Measurements from ENCODE around the gene TRIM9.

Gene TRIM9

DNA sequence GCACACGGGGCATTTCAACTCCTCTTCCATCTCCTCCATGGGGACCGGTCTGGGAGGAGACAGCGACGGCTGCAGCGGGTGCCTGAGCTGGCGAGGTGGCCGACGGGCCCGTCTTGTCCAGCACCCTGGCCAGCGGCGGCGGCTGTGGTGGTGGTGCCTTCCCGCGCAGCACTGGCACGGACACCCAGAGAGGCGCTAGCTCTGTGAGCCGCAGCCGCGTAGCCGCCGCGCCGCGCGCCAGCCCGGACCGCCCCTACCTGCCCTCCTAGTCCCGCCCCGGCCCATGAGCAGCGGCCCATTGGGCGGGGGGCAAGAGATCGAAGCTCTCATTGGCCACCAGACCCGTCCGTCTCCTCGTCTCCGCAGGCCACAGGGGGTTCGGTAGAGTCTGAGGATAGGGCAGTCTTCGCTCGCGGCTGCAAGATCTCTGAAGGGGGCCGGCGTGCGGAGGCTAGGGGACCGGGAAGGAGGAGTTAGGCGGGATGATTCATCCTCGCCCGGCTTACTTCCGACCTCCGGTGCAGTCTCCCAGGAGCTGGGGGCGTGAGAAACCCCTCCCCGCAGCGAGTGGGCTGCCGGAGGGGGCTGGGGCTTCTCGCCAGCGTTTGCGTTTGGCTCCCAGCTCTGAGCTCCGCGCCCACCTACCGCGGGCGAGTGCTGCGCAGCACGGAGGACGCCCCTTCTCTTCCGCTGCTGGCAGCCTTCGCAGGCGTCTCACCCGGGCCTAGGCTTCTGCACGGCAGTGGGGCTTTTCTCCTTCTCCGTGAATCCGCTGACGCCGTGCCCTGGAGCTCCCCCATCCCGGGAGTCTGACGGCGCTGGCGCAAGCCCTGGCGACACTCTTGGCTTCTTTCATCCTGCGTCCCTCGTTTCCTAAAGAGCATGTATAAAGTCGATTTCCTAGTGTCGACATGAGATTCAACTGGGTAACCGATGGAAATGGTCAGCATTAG is at the start of gene TRIM9:
Gene TRIM9, minus strand, starts transcription at position 205 of the 953 bp plus-strand sequence. Its CDS starts 166 bp downstream, at position 39.
- DNase-seq (ENCODE audit: low read depth): no peak

DNA sequence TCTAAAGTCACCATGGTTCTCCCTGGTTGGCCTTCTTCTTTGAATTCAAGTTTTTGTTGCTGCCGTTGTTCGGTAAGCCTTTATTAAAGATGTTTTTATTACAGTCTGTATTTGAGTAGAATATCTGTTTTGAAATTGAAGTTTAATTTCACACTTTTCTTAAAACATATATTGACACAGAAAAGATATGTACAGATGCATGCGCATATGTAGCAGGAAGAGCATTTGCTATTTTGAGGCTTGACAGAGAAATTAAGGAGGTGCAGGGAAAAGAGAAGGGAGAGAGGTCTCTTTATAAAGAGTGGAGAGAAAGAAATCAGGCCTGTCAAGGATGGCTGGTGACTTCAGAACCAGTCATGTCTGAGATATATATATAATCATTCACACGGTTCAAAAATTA is 46.0 kb upstream of the TRIM9 start:
- no peak for DNase-seq (ENCODE audit: low read depth)

DNA sequence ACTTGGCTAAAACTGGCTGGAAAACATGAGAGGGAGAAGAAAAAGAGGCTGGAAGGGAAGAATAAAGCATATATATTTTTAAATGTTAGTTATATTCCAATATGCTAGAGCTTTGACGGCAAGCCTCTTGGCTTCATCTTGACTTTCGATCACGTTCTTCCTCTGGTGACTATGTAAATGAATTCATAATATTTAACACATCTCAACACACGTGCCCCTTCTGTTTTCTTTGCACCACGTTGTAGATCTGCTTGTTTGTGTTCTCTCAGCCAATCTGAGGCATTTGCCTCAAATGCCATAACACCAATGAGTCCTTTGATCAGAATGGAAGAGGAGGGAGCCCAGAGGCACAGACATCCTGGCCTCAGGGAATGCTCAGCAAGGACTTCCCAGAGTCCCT is 45.4 kb upstream of the TRIM9 start:
- no peak for DNase-seq (ENCODE audit: low read depth)

DNA sequence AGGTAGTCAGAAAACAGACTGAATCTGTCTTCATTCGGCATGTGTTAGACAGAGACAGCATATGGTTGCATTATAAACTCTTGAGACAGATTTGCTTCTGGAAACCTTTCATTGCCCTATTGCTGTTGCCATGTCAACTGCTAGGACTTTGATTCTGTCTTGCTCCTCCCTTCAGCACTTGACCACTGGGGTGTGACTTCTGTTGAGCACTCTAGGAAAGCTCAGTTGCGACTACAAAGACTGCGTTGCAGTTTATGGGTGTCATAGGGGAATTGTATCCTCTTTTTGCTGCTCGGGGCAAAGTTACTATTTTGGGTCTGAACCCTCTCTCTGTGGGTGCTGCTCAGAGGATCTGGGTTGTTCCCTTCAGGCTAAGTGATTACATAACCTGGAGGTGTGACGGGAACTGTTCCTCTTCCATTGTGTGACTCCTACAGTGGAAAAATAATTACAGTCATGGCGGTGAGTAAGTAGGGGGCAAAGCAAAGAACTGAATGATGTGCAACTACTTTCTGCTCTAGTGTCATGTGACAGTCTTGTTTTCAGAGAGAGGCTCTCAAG is 44.3 kb upstream of the TRIM9 start:
- no peak for DNase-seq (ENCODE audit: low read depth)

DNA sequence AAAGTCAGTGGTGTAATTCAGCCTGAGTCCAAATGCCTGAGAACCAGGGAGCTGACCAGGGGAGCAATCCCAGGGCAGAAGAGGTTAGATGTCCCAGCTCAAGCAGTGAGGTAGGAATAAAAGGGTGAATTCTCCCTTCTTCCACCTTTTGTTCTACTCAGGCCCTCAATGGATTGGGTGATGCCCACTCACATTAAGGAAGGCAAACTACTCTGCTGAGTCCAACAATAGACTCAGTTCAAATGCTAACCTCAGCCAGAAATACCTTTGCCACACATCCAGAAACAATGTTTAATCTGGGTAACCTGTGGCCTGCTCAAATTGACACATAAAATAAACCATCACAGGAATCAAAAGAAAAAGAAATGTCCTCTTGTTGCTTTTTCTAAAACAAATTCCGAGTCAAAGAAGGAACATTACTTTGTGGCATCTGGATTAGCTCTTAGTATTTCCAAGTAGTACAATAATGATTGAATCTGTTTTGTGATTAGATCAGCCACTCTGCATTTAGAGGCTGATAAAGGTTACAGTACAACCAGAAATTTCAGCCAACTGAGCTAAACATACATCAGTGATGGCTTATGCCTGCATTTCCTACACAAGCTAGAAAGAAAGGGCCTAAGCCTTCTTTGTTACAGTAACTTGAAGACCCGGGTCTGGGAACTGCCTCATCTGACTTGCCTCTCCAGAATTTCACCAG is 43.6 kb upstream of the TRIM9 start:
- DNase-seq (ENCODE audit: low read depth): no peak

DNA sequence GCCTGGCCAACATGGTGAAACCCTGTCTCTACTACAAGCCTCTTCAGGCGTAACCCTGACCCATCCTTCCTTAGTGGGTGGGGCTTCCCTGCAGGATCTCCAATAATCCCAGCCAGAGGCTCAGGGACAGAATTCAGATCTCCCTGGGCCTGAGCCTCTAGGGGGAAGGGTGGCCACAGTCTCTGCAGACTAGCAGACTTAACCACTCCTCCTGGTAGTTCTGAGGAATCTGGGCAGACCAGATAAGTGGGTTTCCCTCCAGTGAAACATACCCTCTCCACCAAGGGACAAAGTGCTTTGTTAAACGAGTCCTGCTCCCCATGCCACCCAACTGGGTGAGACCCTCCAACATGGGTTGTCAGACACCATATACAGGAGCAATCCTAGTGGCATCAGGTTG is 36.6 kb upstream of the TRIM9 start:
- DNase-seq (ENCODE audit: low read depth): no peak

DNA sequence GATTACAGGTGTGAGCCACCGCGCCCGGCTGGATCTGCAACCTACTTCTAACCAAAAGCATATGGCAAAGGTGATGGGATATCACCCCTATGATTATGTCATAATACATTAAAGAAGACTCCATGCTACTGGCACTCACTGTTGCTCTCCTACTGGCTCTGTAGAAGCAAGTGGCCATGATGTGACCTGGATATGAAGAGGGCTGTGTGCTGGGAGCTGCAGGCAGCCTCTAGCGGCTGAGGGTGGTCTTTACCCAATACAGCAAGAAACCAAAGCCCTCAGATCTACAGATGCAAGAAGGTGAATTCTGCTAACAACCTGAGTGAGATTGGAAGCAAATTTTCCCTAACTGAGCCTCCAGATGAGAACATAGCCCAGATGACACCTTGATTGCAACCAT is 34.2 kb upstream of the TRIM9 start:
- DNase-seq (ENCODE audit: low read depth): no peak

DNA sequence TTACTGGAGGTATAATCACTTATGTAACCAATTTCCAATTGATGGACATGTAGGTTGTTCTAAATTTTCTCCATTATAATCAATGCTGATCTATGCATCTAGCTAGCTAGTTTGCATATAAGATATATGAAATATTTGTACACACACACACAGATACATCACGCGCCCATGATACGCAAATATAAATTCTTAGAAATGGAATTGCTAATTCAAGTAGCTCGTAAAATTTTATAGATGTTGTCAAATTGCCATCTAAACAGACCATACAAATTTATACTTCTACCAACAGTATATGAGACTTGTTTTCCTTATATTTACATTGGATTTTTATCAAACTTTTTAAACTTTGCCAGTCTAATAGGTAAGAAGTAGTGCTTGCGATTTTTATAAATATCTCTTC is 29.1 kb upstream of the TRIM9 start:
- no peak for DNase-seq (ENCODE audit: low read depth)

DNA sequence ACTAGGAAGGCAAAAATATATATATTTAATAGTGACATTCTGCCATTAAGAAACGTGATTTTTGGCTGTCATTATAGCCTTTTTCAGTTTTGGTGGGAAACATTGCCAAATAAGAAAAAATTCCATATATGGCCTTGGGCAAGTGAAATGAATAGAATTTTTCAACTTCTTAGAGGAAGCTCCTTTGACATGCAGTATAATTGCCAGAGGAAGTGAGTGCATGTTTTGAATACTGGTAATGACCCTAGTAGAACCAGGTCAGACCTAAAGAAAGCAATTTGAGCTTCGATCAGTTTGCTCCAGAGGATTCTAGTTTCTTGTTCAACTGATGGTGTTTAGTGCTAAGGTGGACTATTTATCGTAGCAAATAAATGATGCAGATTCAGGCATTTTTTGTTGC is 26.2 kb upstream of the TRIM9 start:
- DNase-seq (ENCODE audit: low read depth): no peak

DNA sequence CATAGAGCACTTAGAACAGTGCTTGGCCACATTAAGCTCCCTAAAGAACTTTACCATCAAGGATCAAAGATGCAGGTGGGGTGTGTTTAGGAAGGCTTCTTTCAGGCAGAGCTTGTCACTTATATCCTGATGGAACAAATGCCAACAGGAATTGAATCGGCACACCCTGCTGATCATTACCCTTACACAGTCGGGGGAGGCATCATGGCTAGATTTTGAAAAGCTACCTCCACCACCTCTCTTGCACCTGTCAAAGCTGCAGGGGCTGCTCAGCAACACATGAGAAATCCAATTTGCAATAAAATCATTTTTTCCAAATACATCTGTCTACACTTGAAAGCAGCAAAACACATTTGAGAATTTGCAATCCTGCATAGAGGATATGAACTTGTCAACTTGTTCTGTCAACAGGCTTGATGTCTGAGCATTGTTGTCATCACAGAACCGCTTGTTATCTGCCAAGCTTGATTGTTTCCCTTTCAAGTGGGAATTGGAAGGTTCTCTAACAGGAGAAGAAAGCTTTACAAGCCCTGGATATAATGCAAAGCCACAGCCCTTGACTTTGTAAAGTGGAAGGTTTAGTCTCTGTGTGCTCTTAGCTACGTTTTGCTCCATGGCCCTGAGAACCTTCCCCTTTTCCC is 24.6 kb upstream of the TRIM9 start:
- no peak for DNase-seq (ENCODE audit: low read depth)

DNA sequence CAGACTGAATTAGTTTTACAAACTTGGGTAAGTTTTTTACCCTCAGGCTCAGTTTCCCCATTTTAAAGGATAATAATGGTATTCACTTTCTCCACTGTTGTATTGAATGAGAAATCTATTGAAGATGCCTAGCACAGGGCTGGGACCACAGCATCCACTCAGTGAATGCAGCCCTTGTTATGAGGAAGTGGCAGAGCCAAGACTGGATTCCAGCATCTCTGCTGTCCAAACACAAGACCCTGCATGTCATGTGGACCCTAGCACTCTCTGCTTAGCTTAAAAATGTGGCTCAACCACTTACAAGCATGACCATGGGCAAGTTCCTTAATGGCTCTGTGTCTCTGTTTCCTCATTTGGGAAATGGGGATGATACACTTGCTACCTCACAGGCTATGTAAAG is 24.1 kb upstream of the TRIM9 start:
- DNase-seq (ENCODE audit: low read depth): no peak

DNA sequence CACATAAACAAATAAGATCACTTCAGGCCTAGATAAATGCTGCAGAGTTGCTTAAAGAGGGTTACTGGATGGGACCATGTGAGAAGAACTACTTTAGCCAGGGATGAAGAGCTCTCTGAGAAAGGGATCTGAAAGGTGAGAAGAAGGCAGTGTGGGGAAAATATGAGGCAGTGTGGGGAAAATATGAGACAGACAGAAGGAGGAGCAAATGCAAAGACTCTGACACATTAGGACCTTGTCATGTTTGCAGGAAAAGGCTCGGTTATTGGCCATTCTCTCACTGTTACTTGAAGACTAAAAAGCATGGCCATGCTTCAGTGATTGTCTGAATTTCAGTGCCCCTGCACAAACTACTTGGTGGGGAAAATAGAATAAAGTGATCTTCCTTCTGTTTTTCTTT is 22.7 kb upstream of the TRIM9 start:
- DNase-seq (ENCODE audit: low read depth): no peak

DNA sequence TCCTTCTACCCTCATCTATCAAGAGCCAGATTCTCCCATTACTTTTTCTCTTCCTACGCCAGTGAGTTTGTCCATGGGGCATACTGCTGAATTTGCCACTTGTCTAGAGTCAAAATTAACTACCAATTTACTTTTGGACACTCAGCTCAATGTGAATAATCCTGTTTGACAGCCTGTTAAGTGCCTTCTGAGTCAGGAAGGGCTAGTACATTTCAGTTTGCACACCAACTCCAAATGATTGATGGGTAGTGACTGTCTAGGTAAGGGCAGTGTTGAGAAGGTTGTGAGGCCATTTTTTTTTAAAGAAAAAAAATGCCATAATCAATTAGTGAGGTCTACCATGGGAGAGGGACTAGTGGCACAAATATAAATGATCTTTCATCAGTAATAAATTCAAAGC is 21.8 kb upstream of the TRIM9 start:
- no peak for DNase-seq (ENCODE audit: low read depth)

DNA sequence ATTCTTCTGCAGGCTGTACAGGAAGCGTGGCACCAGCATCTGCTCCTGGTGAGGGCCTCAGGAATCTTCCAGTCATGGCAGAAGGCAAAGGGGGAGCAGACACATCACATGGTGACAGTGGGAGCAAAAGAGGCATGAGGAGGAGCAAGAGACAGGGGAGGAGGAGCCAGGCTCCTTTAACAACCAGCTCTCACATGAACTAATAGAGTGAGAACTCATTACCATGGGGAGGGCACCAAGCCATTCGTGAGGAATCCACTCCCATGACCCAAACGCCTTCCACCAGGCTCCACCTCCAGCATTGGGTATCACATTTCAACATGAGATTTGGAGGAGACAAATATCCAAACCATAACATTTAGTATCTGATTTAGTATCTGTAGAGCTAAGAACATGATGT is 14.7 kb upstream of the TRIM9 start:
- DNase-seq (ENCODE audit: low read depth): no peak

DNA sequence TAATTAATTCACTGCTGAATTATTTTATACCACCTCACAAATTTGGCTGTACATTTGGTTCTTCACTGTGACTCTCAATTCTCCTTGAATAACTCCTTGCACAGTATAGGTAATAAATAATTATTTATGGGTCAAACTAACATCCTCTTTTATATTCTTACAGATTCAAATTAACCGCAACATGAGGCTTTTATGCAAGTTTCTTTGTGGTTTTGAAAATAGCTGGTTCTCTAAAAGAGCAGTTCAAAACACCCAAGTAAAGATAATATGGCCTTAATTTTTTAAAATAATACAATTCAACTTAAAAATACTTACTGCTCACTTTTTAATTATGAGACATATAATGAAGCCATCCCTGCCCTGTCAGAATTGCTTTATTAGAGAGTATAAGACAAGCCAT is 12.9 kb upstream of the TRIM9 start:
- no peak for DNase-seq (ENCODE audit: low read depth)

DNA sequence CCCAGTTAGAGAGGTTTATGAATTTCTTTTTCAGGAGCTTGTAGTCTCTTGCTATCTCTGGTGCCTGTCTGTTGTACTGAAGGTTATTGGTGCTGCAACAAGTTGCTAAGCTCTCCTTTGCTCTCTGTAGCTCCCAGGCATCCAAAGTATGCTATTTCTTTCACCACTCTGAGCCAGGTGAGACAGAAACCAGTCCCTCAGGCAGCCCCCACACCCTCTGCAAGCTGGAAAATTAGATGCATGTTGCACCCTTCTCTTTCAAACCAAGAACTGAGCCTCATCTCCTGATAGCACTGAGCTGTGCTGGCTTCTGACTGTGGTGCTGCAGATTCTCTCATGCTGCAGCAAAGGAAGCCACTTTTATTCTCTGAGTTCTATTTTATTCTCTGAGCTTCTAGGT is 9.6 kb upstream of the TRIM9 start:
- no peak for DNase-seq (ENCODE audit: low read depth)

DNA sequence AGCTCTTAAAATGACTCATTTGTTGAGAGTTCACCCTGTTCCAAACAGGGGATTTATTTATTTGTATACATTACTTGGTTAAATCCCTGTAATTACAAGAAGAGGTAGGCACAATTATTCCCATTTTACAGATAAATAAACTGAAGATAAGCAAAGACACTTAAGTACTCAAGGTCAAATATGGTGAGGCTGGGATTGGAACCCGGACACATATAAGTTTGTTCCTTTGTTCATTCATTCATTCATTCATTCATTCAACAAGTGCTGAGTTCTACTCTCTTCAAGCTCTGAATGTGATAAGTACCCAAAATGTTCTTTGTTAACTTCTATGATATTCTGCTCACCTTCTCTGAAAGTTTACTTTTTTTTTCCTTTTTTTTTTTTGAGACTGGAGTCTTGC is 2.4 kb upstream of the TRIM9 start:
- DNase-seq (ENCODE audit: low read depth): no peak

DNA sequence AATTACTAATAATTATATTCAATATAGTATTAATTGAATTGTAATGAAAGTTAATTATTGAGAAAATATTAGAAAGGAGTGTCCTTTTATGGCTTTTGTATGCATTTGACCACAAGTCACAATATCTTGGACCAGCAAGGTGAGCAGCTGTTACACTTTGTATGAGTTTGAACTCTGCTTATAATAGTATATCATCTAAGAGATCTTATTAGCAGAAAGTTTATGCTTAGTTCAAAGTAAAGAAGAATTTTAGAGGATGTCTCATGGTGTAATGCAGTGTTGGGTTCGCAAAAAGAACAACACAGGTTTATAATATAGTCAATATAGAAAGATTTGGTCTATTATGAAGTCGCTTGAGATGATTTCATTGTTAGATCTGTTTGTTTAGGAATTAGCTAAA is 2.0 kb upstream of the TRIM9 start:
- DNase-seq (ENCODE audit: low read depth): no peak

DNA sequence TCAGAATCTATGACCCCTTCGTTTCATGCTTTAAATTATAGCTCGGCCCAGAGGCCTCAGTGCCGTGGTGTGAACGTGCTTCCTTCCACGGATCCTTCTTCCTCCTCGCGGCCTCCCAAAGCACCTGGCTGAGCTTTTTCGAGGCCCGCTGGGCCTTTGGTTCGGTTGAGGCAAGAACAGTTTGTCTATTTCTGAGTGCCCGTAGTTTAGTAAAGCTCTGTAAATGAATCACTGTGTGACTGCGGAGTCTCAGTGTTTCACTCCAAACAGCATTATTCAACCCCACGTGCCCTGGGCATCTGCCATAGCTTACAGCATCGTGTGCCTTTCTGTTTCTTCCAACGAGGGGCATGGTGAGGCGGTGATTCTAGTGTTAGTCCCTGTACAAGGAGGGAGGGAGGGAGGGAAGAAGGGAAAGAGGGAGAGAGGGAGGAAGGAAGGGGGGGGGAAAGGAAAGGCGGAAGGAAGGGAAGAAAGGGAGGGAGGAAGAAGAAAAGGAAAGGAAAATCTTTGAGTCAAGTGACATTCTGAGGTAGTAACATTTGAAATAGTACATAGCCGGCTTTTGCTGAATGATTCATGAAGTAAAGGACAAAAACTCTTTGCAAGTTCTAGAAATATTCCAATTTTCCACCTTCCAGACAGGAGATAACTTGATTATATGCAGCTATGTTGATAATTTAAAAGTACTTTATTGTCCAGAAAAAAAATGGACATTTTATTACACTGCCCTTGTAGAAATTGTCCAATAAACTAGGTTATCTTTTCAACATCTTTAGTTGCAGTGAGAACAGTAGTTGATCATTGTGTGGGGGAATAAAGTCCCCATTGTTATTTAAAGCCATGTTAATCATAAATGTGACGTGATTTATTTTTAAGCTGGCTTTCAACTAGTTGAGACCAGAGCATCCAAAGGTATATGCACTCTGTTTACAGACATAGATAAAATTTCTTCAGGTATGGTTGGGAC is 1.2 kb upstream of the TRIM9 start:
- DNase-seq (ENCODE audit: low read depth): no peak

DNA sequence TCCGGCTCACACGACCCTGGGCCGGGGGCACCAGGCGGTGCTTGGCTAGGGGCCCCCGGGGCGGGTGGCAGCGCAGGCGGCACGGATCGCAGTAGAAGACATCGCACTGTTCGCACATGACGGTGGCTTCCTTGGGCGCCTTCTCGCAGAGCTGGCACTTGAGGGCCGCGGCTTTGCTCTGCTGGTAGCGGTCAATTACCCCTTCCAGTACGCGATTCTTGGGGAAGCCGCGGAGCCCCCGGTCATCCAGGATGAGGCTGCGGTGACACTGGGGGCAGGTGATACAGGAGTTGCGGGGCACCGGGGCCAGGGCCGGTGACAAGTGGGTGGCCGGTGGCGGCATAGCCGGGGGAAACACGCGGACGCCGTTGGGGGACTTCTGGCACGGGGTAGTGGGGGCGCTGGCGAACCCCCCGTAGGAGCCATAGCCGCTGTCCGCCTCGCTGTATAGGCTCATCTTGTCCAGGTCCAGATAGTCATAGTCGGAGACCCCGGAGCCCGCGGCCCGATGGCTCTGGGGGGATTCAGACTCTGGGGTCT is 553 bp downstream of the TRIM9 start:
- DNase-seq (ENCODE audit: low read depth): no peak

All from GM04503 (cell line).